Liver (tissue), 9 donors: ENCODE data around the gene DEDD2. TPM values are rescaled to one million over a fixed set of nuclear protein-coding genes. Genes with fewer than 3 reads are reported as not detected.

Experiments used
- DNase-seq: peaks from one replicate; pipeline ENCODE4 v3.0.0-alpha.2; 2017; ENCODE audit warnings: low spot score
- H3K27ac ChIP-seq, 2 donors: one replicate each; pipeline ENCODE4 v1.7.0; 2013; ENCODE audit warnings: inconsistent platforms in 2 of 2, low read length in 2 of 2, control low read depth in 1 of 2, low read depth in 1 of 2, mild to moderate bottlenecking in 1 of 2
- H3K27me3 ChIP-seq, 4 donors: one replicate each; pipeline versions ENCODE4 v1.6.1 to v1.7.0; 2013; ENCODE audit warnings: low read length in 3 of 4, inconsistent platforms in 1 of 4, mild to moderate bottlenecking in 1 of 4, moderate library complexity in 1 of 4; ENCODE audit not compliant: control insufficient read depth in 4 of 4, insufficient read depth in 4 of 4
- H3K36me3 ChIP-seq, 4 donors: one replicate each; pipeline versions ENCODE4 v1.6.1 to v1.7.0; 2013; ENCODE audit warnings: low read length in 3 of 4, mild to moderate bottlenecking in 3 of 4, low read depth in 1 of 4, moderate library complexity in 1 of 4; ENCODE audit not compliant: control insufficient read depth in 4 of 4, insufficient read depth in 3 of 4
- H3K4me1 ChIP-seq, 4 donors: one replicate each; pipeline versions ENCODE4 v1.6.1 to v1.7.0; 2013; ENCODE audit warnings: low read length in 3 of 4, mild to moderate bottlenecking in 3 of 4, moderate library complexity in 1 of 4; ENCODE audit not compliant: control insufficient read depth in 4 of 4, insufficient read depth in 4 of 4
- H3K4me3 ChIP-seq, 3 donors: one replicate each; pipeline versions ENCODE4 v1.6.1 to v1.7.0; 2013; ENCODE audit warnings: low read length in 3 of 3, control low read depth in 1 of 3, low read depth in 1 of 3, mild to moderate bottlenecking in 1 of 3
- H3K9ac ChIP-seq, 2 donors: one replicate each; pipeline ENCODE4 v1.7.0; 2013; ENCODE audit warnings: low read length in 2 of 2, mild to moderate bottlenecking in 2 of 2, moderate library complexity in 2 of 2, control low read depth in 1 of 2, low read depth in 1 of 2
- H3K9me3 ChIP-seq, 4 donors: one replicate each; pipeline versions ENCODE4 v1.6.1 to v1.7.0; 2013; ENCODE audit warnings: low read length in 3 of 4; ENCODE audit not compliant: control insufficient read depth in 4 of 4
- ATF3 ChIP-seq: IDR thresholded peaks from 2 replicates; pipeline ENCODE4 v1.6.1; 2016; ENCODE audit warnings: antibody characterized with exemption
- EGR1 ChIP-seq, 2 donors: IDR thresholded peaks; 2 replicates each; pipeline ENCODE4 v1.6.1; 2016 to 2018; ENCODE audit warnings: antibody characterized with exemption in 2 of 2, low read depth in 2 of 2
- FOXA1 ChIP-seq: IDR thresholded peaks from 2 replicates; pipeline ENCODE4 v1.6.1; 2016; ENCODE audit warnings: antibody characterized with exemption
- FOXA2 ChIP-seq: IDR thresholded peaks from 2 replicates; pipeline ENCODE4 v1.6.1; 2016; ENCODE audit warnings: antibody characterized with exemption
- GABPA ChIP-seq, 2 donors: IDR thresholded peaks in 1 of 2; conservative IDR thresholded peaks in 1 of 2; 2 replicates each; pipeline ENCODE4 v1.6.1; 2016; ENCODE audit warnings: antibody characterized with exemption in 2 of 2, mild to moderate bottlenecking in 1 of 2, moderate library complexity in 1 of 2
- HNF4A ChIP-seq, 2 donors: conservative IDR thresholded peaks; 2 replicates each; pipeline ENCODE4 v1.6.1; 2016; ENCODE audit warnings: antibody characterized with exemption in 2 of 2, mild to moderate bottlenecking in 2 of 2
- HNF4G ChIP-seq: IDR thresholded peaks from 2 replicates; pipeline ENCODE4 v1.6.1; 2016; ENCODE audit warnings: antibody characterized with exemption
- JUND ChIP-seq, 2 donors: IDR thresholded peaks; 2 replicates each; pipeline ENCODE4 v1.6.1; 2016; ENCODE audit warnings: antibody characterized with exemption in 2 of 2
- MAX ChIP-seq: IDR thresholded peaks from 2 replicates; pipeline ENCODE4 v1.6.1; 2016; ENCODE audit warnings: antibody characterized with exemption
- NR2F2 ChIP-seq: IDR thresholded peaks from 2 replicates; pipeline ENCODE4 v1.6.1; 2016; ENCODE audit warnings: antibody characterized with exemption
- RAD21 ChIP-seq, 2 donors: IDR thresholded peaks; 2 replicates each; pipeline ENCODE4 v1.6.1; 2016; ENCODE audit warnings: antibody characterized with exemption in 2 of 2, mild to moderate bottlenecking in 2 of 2
- RXRA ChIP-seq, 2 donors: IDR thresholded peaks; 2 replicates each; pipeline ENCODE4 v1.6.1; 2017 to 2018; ENCODE audit warnings: antibody characterized with exemption in 2 of 2, mild to moderate bottlenecking in 1 of 2
- SP1 ChIP-seq: IDR thresholded peaks from 2 replicates; pipeline ENCODE4 v1.6.1; 2018; ENCODE audit warnings: antibody characterized with exemption, mild to moderate bottlenecking
- TAF1 ChIP-seq: conservative IDR thresholded peaks from 2 replicates; pipeline ENCODE4 v1.6.1; 2016; ENCODE audit warnings: antibody characterized with exemption, mild to moderate bottlenecking
- YY1 ChIP-seq: IDR thresholded peaks from 2 replicates; pipeline ENCODE4 v1.6.1; 2016; ENCODE audit warnings: antibody characterized with exemption, mild to moderate bottlenecking
- ZBTB33 ChIP-seq: IDR thresholded peaks from 2 replicates; pipeline ENCODE4 v1.6.1; 2016; ENCODE audit warnings: antibody characterized with exemption
- WGBS: extraction: QIAGEN DNeasy Blood & Tissue Kit; methylation state at CpG from one replicate; pipeline ENCODE4 v1.1.7; 2013; 5-methylcytosine and 5-hydroxymethylcytosine counted together
- polyA plus RNA-seq, 2 donors: library from polyadenylated mRNA; stranded (reverse) in 1 of 2; unstranded in 1 of 2; fragments of 200-250 nt in 1 of 2; fragments of >200 nt in 1 of 2; fragmentation: Nextera tagmentation in 1 of 2; extraction: Ambion mirVana in 1 of 2; gene quantifications; one replicate each; pipeline versions ENCODE4 v1.2.1 to v1.2.3, GENCODE V29; 2013 to 2015
- total RNA-seq, 2 donors: library from RNA; depleted of rRNA; stranded (reverse); fragments of >200 nt; gene quantifications; one replicate each; pipeline ENCODE4 v1.2.3, GENCODE V29; 2014
- TF ChIP-seq, protein P1 (sequence below): fragments of 150-350 bp; IDR thresholded peaks from 2 replicates; pipeline ENCODE4 v1.5.1; 2017; ENCODE audit warnings: improper control_type of control experiment, low read depth, low read length; ENCODE audit not compliant: missing input control
- donor health status: healthy.
- donor health status: healthy.
- donor health status: healthy.
- donor health status: healthy.
- donor health status: healthy.

Gene DEDD2
- total and polyA plus RNA-seq, 4 donors, result 9.6 to 47.1 (median 16.4) TPM

GRCh38 chr19:42251572-42252358 lies 34.3 kb upstream of the DEDD2 start:
- Histone ChIP-seq H3K4me3 (no peak overlapping the region), H3K27me3 (no peaks in the 10 kb centered on the region), H3K27ac (peak overlapping the region; percentile 44 to 68), H3K9me3 (no peaks in the 10 kb centered on the region), H3K9ac (no peak overlapping the region), H3K4me1 (peaks cover 16 to 47% (median 33%) of the 10 kb centered on the region in 4 donors), H3K36me3 (peaks cover 0 to 12% (median 5%) of the 10 kb centered on the region in 4 donors)
- 69% methylated on average over 4 of the region's 4 CpGs for WGBS
- DNase-seq, result no peak
- TF ChIP-seq TAF1 (no peak), EGR1 (IDR thresholded peaks at IDR 0.05; ENCODE audit: low read depth in 2 of 2) (no peak)
- TF ChIP-seq, protein P1, sequence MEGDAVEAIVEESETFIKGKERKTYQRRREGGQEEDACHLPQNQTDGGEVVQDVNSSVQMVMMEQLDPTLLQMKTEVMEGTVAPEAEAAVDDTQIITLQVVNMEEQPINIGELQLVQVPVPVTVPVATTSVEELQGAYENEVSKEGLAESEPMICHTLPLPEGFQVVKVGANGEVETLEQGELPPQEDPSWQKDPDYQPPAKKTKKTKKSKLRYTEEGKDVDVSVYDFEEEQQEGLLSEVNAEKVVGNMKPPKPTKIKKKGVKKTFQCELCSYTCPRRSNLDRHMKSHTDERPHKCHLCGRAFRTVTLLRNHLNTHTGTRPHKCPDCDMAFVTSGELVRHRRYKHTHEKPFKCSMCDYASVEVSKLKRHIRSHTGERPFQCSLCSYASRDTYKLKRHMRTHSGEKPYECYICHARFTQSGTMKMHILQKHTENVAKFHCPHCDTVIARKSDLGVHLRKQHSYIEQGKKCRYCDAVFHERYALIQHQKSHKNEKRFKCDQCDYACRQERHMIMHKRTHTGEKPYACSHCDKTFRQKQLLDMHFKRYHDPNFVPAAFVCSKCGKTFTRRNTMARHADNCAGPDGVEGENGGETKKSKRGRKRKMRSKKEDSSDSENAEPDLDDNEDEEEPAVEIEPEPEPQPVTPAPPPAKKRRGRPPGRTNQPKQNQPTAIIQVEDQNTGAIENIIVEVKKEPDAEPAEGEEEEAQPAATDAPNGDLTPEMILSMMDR, result no peak

- H3K27ac ChIP-seq, result peak overlapping the region; percentile 67 to 72
- no peaks in the 10 kb centered on the region for H3K27me3 ChIP-seq
- TF ChIP-seq, protein P1, result no peak
- TF ChIP-seq NR2F2, result peak; percentile 0
- DNase-seq, result peak; percentile 33
- no peaks in the 10 kb centered on the region for H3K9me3 ChIP-seq
- H3K36me3 ChIP-seq, result peaks cover 0 to 12% (median 5%) of the 10 kb centered on the region in 4 donors
- no peak overlapping the region for H3K9ac ChIP-seq
- H3K4me1 ChIP-seq, result peaks cover 16 to 49% (median 31%) of the 10 kb centered on the region in 4 donors
- WGBS, result 28% methylated on average over 19 of the region's 19 CpGs
- H3K4me3 ChIP-seq, result no peak overlapping the region
Observed at GRCh38 chr19:42250666-42251531, 33.4 kb upstream of the DEDD2 start.

GRCh38 chr19:42250183-42250665 lies 32.7 kb upstream of the DEDD2 start:
- WGBS, result 73% methylated on average over 15 of the region's 15 CpGs
- Histone ChIP-seq H3K27ac (peak overlapping the region; percentile 67 to 72), H3K4me3 (no peak overlapping the region), H3K9me3 (no peaks in the 10 kb centered on the region), H3K9ac (no peak overlapping the region), H3K27me3 (no peaks in the 10 kb centered on the region), H3K36me3 (peaks cover 0 to 12% (median 5%) of the 10 kb centered on the region in 4 donors), H3K4me1 (peaks cover 16 to 46% (median 26%) of the 10 kb centered on the region in 4 donors)
- no peak for TF ChIP-seq GABPA (IDR thresholded peaks at IDR 0.05 in 1 of 2, conservative IDR thresholded peaks at IDR 0.05 in 1 of 2)
- no peak for TF ChIP-seq EGR1 (IDR thresholded peaks at IDR 0.05; ENCODE audit: low read depth in 2 of 2)
- TF ChIP-seq RAD21 (IDR thresholded peaks at IDR 0.05), result no peak
- no peak for TF ChIP-seq MAX
- TF ChIP-seq NR2F2, result peak; percentile 7
- no peak for TF ChIP-seq TAF1
- TF ChIP-seq JUND (IDR thresholded peaks at IDR 0.05), result no peak
- no peak for TF ChIP-seq SP1
- TF ChIP-seq HNF4G, result no peak
- no peak for TF ChIP-seq FOXA1
- no peak for TF ChIP-seq FOXA2
- TF ChIP-seq RXRA (IDR thresholded peaks at IDR 0.05), result no peak
- TF ChIP-seq HNF4A (conservative IDR thresholded peaks at IDR 0.05), result peak in 1 of 2 donors; percentile 52
- TF ChIP-seq ZBTB33, result no peak
- no peak for TF ChIP-seq ATF3
- TF ChIP-seq YY1, result no peak
- peak; percentile 33 for DNase-seq
